ENCODE results near the gene MATK.

Gene MATK

GRCh38 chr19:3810708-3811355 is 24.7 kb upstream of the MATK start:
- H3K27me3 ChIP-seq (replicated peaks; ENCODE audit: control insufficient read depth, insufficient read depth, low read length): no peaks in the 10 kb centered on the region
- H3K4me3 ChIP-seq (replicated peaks; ENCODE audit: low read depth, low read length): peak overlapping the region; percentile 7; the same call in 1 of the 2 replicates
- no peaks in the 10 kb centered on the region for H3K36me3 ChIP-seq (ENCODE audit: control insufficient read depth, insufficient read depth, low read length)
- TF ChIP-seq CTCF (IDR thresholded peaks at IDR 0.05; ENCODE audit: insufficient read depth, low read length, poor library complexity, severe bottlenecking): no peak
- DNase-seq (ENCODE audit: extremely low read depth, insufficient read length): no peak

GRCh38 chr19:3809881-3810707 is 23.9 kb upstream of the MATK start:
- Histone ChIP-seq H3K36me3 (ENCODE audit: control insufficient read depth, insufficient read depth, low read length) (no peaks in the 10 kb centered on the region), H3K27me3 (replicated peaks; ENCODE audit: control insufficient read depth, insufficient read depth, low read length) (no peaks in the 10 kb centered on the region), H3K4me3 (replicated peaks; ENCODE audit: low read depth, low read length) (peak overlapping the region; percentile 7; the same call in 1 of the 2 replicates)
- DNase-seq (ENCODE audit: extremely low read depth, insufficient read length): peak; percentile 73
- no peak for TF ChIP-seq CTCF (IDR thresholded peaks at IDR 0.05; ENCODE audit: insufficient read depth, low read length, poor library complexity, severe bottlenecking)

GRCh38 chr19:3808420-3809143 is 22.4 kb upstream of the MATK start:
- H3K36me3 ChIP-seq (ENCODE audit: control insufficient read depth, insufficient read depth, low read length): no peaks in the 10 kb centered on the region
- no peaks in the 10 kb centered on the region for H3K27me3 ChIP-seq (replicated peaks; ENCODE audit: control insufficient read depth, insufficient read depth, low read length)
- no peak overlapping the region for H3K4me3 ChIP-seq (replicated peaks; ENCODE audit: low read depth, low read length)
- TF ChIP-seq CTCF (IDR thresholded peaks at IDR 0.05; ENCODE audit: insufficient read depth, low read length, poor library complexity, severe bottlenecking): no peak
- DNase-seq (ENCODE audit: extremely low read depth, insufficient read length): no peak

GRCh38 chr19:3807574-3808354 is 21.6 kb upstream of the MATK start:
- H3K36me3 ChIP-seq (ENCODE audit: control insufficient read depth, insufficient read depth, low read length): no peaks in the 10 kb centered on the region
- H3K27me3 ChIP-seq (replicated peaks; ENCODE audit: control insufficient read depth, insufficient read depth, low read length): no peaks in the 10 kb centered on the region
- TF ChIP-seq CTCF (IDR thresholded peaks at IDR 0.05; ENCODE audit: insufficient read depth, low read length, poor library complexity, severe bottlenecking): no peak
- H3K4me3 ChIP-seq (replicated peaks; ENCODE audit: low read depth, low read length): no peak overlapping the region
- no peak for DNase-seq (ENCODE audit: extremely low read depth, insufficient read length)

- no peak for DNase-seq (ENCODE audit: extremely low read depth, insufficient read length)
- no peak for TF ChIP-seq CTCF (IDR thresholded peaks at IDR 0.05; ENCODE audit: insufficient read depth, low read length, poor library complexity, severe bottlenecking)
- Histone ChIP-seq H3K27me3 (replicated peaks; ENCODE audit: control insufficient read depth, insufficient read depth, low read length) (no peaks in the 10 kb centered on the region), H3K4me3 (replicated peaks; ENCODE audit: low read depth, low read length) (no peak overlapping the region), H3K36me3 (ENCODE audit: control insufficient read depth, insufficient read depth, low read length) (no peaks in the 10 kb centered on the region)
These were observed 20.9 kb upstream of the MATK start for GRCh38 chr19:3807131-3807480.

Measured in GM06990 (cell line).